NK-92 (cell line): ENCODE results near the gene NFIB.

Source experiments
- DNase-seq: peaks from one replicate; lab custom pipeline; 2025; ENCODE audit not compliant: unreplicated experiment; lab: John Stamatoyannopoulos, UW

Gene NFIB

GRCh38 chr9:14192556-14192955, 121.4 kb downstream of the NFIB start:
- DNase-seq: no peak

DNA sequence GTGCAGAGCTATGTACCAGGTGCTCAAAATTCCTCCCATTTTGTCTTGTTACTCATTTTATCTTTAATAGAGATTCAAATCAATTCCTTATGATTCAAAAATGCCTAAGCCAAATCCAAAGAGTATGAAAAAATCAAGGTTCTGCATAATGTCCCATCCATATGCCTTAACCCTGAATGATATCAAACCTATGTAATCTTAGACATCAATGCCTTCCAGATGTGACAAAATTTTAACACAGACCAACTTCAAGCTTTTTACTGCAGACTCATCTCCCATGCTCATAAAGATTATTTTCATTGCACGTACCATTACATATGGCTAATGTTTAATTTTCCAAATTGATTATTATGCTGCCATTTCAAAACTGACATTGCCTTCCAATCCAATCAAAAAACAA, 122.4 kb downstream of the NFIB start:
- DNase-seq: no peak

DNA sequence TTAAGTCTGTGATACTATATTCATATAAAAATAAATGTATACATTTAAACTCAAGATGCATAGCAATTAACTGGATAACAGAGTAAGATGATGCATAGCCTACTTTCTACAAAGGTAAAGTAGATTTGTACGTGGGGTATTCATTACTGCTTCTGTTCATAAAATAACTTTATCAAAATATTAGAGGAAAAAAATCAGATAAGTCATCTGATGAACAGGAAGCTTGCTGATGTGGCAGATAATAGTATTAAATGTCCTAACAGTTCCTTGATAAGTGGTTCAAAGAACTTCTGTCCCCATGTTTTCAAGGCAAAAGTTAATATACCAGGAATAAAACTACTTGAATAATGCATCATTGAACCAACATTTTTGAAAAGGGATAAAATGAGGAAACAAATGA, 123.7 kb downstream of the NFIB start:
- DNase-seq: no peak

- DNase-seq: no peak
Measured at GRCh38 chr9:14189578-14189977, 124.4 kb downstream of the NFIB start.

DNA sequence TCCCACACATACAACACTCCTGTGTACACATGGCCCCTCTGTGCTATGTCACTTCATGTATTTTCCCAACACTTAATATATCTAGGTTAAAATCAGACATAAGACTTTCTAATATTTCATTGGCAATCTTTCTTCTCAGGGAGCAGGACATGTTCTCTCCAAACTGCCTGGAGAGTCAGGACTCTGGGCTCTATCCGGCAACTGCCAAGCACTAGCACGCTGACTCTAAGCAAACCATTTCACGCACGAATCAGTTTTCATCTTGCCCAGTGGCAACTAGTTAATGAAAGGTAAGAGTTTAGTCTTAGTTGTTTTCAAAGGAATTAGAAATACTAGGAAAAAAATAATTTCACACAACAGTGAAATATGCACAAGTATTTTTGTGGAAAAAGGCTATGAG, 124.8 kb downstream of the NFIB start:
- no peak for DNase-seq

DNA sequence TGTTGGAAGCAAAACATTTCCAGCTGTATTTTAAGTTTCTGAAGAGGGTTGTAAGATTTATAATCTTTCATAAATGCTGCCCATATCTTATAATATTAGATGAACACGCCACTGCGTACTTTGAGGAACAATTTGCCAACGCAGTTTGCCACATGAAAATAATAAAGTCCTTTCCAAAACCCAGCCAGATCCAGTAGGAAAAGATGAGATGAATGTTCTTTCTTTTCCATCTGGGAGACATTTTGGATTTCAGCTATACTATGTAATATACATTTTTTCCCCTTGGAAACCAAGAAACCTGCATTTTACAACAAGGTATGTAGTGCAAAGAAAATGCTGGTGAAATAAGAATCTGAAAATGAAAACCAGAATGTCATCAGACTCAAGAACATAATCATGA, 125.4 kb downstream of the NFIB start:
- no peak for DNase-seq

- DNase-seq: no peak
Measured at GRCh38 chr9:14188011-14188410, 125.9 kb downstream of the NFIB start.

DNA sequence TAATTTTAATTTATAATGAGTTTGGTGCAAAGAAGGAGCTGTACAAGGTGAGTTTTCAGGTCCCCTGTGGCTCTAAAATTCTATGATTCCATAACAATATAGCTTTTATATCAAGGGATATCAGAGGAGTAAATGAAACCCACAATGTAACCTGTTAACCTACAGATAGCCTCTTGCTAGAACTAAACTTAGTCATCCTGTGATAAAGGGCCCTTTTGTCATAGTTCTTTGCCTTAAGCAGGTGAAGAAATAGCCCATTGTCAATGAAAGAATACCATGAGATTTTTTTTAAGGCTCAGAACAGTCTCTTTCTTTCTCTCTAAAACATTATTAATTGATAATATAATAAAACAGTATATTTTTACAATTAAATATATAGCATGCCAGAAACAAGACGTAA, 127.8 kb downstream of the NFIB start:
- no peak for DNase-seq

DNA sequence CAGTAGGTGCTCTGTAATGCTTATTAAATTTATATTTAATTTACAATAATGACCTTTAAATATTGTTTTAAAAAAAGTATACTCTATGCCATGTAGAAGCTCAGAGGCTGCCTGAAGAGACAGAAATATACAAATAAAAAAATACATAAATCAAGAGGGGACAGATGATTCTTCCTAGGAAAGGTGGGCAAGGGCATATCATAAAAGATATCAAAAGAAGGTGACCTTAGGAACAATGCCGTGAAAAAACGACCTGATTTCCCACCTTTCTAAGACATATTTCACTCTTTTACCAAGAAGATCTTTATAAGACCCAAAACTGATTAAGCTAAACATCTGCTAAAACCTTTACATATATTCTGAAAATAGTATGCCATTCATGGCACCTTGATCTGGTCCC, 128.9 kb downstream of the NFIB start:
- no peak for DNase-seq

GRCh38 chr9:14183001-14183400, 130.9 kb downstream of the NFIB start:
- no peak for DNase-seq

GRCh38 chr9:14180960-14181537, 132.9 kb downstream of the NFIB start:
- DNase-seq: no peak

DNA sequence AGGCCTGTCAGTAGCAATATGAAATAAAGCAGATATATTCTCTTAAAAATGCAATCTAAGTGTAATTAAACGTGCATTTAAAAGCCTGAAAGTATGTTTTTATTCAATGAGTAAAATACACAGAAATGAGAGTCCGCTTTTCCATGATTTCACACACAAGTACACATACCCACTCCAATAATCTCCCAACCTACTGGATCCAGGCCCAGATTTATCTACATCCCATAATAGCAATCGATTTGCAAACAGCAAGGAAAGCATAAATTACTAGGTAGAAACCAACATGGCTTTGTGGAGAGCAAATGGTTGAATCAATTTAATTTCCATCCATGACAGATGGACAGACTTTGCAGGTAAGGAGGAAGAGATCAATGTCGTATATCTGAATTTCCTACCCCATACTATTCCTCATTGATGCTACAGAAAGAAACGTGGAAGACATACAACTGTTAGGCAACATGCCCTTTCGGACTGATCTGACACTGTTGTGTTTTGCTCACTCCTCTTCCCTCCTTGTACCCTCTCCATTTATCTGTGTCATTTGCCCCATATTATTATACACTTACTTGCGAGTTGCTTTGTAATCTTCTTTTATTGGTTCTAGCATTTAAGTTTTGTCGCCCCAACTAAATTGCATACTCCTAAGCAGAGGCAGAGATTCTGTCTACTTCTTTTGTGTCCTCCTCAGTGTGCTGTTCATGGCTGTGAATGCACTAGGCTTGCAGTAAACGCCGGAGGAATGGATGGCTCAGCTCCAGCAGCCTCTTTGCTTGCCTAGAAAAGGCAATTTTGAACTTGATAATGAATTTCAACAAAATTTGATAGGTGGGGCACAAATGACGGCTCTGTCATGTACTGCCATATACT, 133.6 kb downstream of the NFIB start:
- no peak for DNase-seq

GRCh38 chr9:14179449-14179848, 134.5 kb downstream of the NFIB start:
- no peak for DNase-seq

DNA sequence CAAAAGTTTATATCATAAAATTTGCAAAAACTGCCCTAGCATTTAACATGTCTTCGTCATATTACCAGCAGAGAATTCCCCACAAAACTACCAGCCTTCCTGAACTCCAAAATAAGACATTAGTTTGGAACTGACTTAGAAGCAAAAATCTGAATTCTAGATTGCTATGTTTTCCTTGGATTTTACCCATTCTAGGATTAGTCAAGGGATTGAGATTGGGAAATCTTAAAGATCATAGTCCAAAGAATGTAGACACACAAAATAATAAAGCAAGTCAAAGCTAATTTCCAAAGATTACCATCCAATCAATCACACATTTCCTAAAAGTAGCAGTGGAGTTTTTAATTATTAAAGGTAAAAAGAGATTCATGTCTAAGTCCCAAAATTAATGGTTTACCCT, 138.2 kb downstream of the NFIB start:
- DNase-seq: no peak

DNA sequence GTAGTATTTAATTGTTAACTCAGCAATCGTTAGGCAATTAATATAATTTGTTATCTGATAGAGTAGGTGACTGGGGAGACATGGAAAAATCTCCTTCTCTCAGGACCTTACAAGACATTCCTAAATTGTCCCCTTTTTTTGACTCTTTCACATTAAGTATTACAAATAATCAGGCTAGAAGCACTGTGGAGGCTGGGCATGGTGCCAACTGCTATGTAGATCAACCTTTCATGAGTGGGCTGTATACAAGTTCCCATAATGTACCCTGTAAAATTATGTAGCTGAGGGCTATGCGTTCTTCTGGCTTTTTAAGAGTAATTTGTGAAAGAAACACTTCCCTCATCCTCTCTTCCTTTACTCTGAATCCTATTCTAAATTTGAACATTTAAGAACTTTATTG, 140.2 kb downstream of the NFIB start:
- DNase-seq: no peak

GRCh38 chr9:14170973-14171596, 142.9 kb downstream of the NFIB start:
- no peak for DNase-seq

- DNase-seq: no peak
Measured at GRCh38 chr9:14170392-14170931, 143.5 kb downstream of the NFIB start.

DNA sequence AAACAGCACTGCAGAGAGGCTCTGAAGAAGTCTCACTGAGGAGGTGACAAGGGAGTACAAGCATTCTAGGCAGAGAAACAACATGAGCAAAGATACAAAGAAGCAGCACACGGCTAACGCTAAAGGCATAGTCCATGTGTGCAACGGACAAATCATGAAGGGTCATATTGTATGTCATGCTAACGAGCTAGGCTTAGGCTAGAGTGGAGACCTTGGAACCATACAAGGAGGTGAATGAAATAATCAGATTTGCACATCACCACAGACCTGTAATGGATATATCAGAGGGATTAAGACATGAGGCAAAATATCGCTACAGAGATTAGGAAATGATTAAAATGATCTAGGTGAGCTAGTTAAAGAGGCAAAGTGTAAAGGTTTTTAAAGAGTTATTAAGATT, 145.6 kb downstream of the NFIB start:
- DNase-seq: no peak

- no peak for DNase-seq
Measured at GRCh38 chr9:14165376-14166035, 148.4 kb downstream of the NFIB start.

- DNase-seq: no peak
Measured at GRCh38 chr9:14164908-14165307, 149.0 kb downstream of the NFIB start.

- no peak for DNase-seq
Measured at GRCh38 chr9:14159440-14160216, 154.3 kb downstream of the NFIB start.
